PC-9 (cell line): ENCODE results near the gene PTDSS2. TPM values are rescaled to one million over a fixed set of nuclear protein-coding genes. Genes with fewer than 3 reads are reported as not detected.

Experiments used
- BruUV-seq: library from RNA; stranded (reverse); fragments of 400-500 nt; replicated peaks from 2 replicates; lab custom pipeline; 2021; lab: Mats Ljungman, UMichigan
- CTCF ChIA-PET: fragments of 300-600 bp; sonication (Branson Sonifier 250); formaldehyde crosslinking; loops from one replicate; lab custom pipeline; 2022; ENCODE audit warnings: antibody characterized with exemption; lab: Charles Lee
- POLR2A ChIA-PET: fragments of 300-600 bp; sonication (Branson Sonifier 250); formaldehyde crosslinking; loops from one replicate; lab custom pipeline; 2022; ENCODE audit warnings: antibody characterized with exemption; ENCODE audit not compliant: unreplicated experiment; lab: Charles Lee
- DNase-seq, 2 experiments: peaks; one replicate each; pipeline versions ENCODE4 v3.0.0 to v3.0.0-alpha.2; 2015 to 2022; ENCODE audit warnings: mixed read lengths in 1 of 2
- H2AFZ ChIP-seq: fragments of 200-600 bp; sonication (generic); 2 replicates; pipeline ENCODE4 v1.8.1; 2017; ENCODE audit warnings: antibody characterized with exemption
- H3F3A ChIP-seq: fragments of 200-600 bp; sonication (generic); 2 replicates; pipeline ENCODE4 v1.8.1; 2017; ENCODE audit warnings: antibody characterized with exemption, mild to moderate bottlenecking, low read depth; ENCODE audit not compliant: insufficient read depth
- H3K27ac ChIP-seq: fragments of 200-600 bp; sonication (generic); 2 replicates; pipeline ENCODE4 v1.6.1; 2016; ENCODE audit warnings: mixed run types
- H3K27me3 ChIP-seq: fragments of 200-600 bp; sonication (generic); 2 replicates; pipeline ENCODE4 v1.6.1; 2016; ENCODE audit warnings: low read depth, mixed run types; ENCODE audit not compliant: insufficient read depth
- H3K36me3 ChIP-seq: fragments of 200-600 bp; sonication (generic); 2 replicates; pipeline ENCODE4 v1.6.1; 2016; ENCODE audit warnings: low read depth, mixed run types
- H3K4me1 ChIP-seq: fragments of 200-600 bp; sonication (generic); replicated peaks from 2 replicates; pipeline ENCODE4 v1.6.1; 2016; ENCODE audit warnings: mixed run types; ENCODE audit not compliant: insufficient read depth
- H3K4me2 ChIP-seq: fragments of 200-600 bp; sonication (generic); 2 replicates; pipeline ENCODE4 v1.6.1; 2017; ENCODE audit warnings: mixed run types
- H3K4me3 ChIP-seq: fragments of 200-600 bp; sonication (generic); 2 replicates; pipeline ENCODE4 v1.6.1; 2016; ENCODE audit warnings: mixed run types
- H3K79me2 ChIP-seq: fragments of 200-600 bp; sonication (generic); 2 replicates; pipeline ENCODE4 v1.6.1; 2017; ENCODE audit warnings: low read depth, mixed run types
- H3K9me2 ChIP-seq: fragments of 200-600 bp; sonication (generic); 2 replicates; pipeline ENCODE4 v1.8.1; 2017; ENCODE audit warnings: mild to moderate bottlenecking; ENCODE audit not compliant: insufficient read depth
- H3K9me3 ChIP-seq: fragments of 200-600 bp; sonication (generic); 2 replicates; pipeline ENCODE4 v1.8.1; 2016; ENCODE audit warnings: low read depth; ENCODE audit not compliant: insufficient read depth
- H4K20me1 ChIP-seq: fragments of 200-600 bp; sonication (generic); 2 replicates; pipeline ENCODE4 v1.8.1; 2017; ENCODE audit not compliant: insufficient read depth
- EZH2 ChIP-seq: fragments of 200-600 bp; sonication (generic); IDR thresholded peaks from 2 replicates; pipeline ENCODE4 v1.8.0; 2017; ENCODE audit warnings: antibody characterized with exemption, low read depth
- intact Hi-C: fragments of 100-400 bp; cut with micrococcal nuclease; formaldehyde crosslinking; loops from one replicate; pipeline ENCODE4 v1.10.0; 2022; ENCODE audit not compliant: unreplicated experiment
- total RNA-seq: library from RNA; stranded (reverse); gene quantifications from 2 replicates; pipeline ENCODE4 v1.2.3, GENCODE V29; 2021
- TF ChIP-seq, protein P1 (sequence below): fragments of 200-600 bp; sonication (generic); conservative IDR thresholded peaks from 2 replicates; pipeline ENCODE4 v1.6.1; 2017; ENCODE audit warnings: mixed run types, antibody characterized with exemption, mild to moderate bottlenecking, moderate library complexity

PTDSS2 gene
- total RNA-seq, 1 experiment from 2014 or later = 32.5 TPM

DNA sequence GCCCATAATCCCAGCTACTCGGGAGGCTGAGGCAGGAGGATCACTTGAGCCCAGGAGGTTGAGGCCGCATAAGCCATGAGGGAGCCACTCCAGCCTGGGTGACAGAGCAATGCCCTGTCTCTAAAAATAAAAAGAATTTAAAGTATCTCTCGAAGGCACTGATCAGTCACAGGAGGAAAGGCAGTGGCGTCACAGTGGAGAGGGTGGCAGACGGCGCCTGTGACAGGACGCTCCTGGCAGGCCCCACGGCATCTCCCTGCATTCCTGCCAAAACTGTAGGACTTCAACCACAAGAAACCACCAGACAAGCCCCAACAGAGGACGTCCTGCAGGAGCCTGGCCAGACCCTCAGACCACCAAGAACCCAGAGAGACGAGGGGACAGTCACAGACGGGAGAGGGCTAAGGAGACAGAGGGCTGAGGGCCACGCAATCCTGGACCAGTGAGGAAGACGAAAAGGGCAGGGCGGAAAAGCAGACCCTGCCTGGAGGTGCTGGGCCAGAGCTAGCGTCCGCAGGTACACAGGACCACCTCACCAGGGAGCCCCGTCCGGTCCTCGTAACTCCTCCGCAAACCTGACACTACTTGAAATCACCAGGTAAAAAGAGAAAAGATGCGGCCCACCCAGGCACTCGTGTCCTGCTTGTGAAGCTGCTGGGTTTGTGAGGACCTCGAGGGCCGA lies 51.1 kb downstream of the PTDSS2 start:
- BruUV-seq = no TSS peak
- Histone ChIP-seq H3K4me1 (peaks cover 5% of the 10 kb centered on the region; the same call in 1 of the 2 replicates), H3K9me2 (no peaks in the 10 kb centered on the region), H3K4me2 (no peak overlapping the region), H2AFZ (no peak overlapping the region), H3K4me3 (no peak overlapping the region), H4K20me1 (no peaks in the 10 kb centered on the region; the same call in 1 of the 2 replicates), H3K27me3 (no peaks in the 10 kb centered on the region), H3K79me2 (peaks cover 28% of the 10 kb centered on the region), H3F3A (no peaks in the 10 kb centered on the region; the same call in 1 of the 2 replicates), H3K36me3 (no peaks in the 10 kb centered on the region), H3K9me3 (no peaks in the 10 kb centered on the region), H3K27ac (no peak overlapping the region)
- intact Hi-C loops = no loop called here
- POLR2A ChIA-PET = no interaction called here
- TF ChIP-seq, protein P1, sequence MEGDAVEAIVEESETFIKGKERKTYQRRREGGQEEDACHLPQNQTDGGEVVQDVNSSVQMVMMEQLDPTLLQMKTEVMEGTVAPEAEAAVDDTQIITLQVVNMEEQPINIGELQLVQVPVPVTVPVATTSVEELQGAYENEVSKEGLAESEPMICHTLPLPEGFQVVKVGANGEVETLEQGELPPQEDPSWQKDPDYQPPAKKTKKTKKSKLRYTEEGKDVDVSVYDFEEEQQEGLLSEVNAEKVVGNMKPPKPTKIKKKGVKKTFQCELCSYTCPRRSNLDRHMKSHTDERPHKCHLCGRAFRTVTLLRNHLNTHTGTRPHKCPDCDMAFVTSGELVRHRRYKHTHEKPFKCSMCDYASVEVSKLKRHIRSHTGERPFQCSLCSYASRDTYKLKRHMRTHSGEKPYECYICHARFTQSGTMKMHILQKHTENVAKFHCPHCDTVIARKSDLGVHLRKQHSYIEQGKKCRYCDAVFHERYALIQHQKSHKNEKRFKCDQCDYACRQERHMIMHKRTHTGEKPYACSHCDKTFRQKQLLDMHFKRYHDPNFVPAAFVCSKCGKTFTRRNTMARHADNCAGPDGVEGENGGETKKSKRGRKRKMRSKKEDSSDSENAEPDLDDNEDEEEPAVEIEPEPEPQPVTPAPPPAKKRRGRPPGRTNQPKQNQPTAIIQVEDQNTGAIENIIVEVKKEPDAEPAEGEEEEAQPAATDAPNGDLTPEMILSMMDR = no peak
- no peak for TF ChIP-seq EZH2
- CTCF ChIA-PET = no interaction called here
- no peak for DNase-seq

DNA sequence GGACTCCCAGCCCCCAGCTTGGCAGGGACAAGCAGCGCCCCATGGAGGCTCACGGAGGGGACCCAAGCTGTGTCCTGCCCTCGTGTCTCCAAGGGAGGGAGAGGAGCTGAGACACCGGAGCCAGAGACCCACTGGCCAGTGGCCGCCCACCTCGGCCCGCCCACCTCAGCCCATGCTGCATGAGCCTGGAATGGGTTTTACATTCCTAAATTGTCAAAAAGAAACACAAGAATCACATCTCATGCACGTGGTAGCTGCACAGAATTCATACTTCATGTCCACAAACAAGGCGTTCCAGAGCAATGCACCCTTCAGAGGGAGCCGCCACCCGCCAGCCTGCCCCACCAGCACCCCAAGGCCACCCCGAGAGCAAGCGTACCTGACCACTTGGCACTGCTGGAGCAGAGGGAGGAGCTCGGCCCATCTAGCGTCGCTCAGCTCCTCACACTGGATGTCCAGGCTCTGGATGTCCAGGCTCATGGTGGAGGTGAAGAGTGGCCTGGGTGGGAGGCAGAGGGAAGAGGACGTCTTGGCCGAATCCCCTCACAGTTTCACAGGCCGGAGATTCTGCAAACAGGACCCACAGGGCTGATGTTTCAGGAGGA lies 51.7 kb downstream of the PTDSS2 start:
- TF ChIP-seq, protein P1 = no peak
- TF ChIP-seq EZH2 = no peak

DNA sequence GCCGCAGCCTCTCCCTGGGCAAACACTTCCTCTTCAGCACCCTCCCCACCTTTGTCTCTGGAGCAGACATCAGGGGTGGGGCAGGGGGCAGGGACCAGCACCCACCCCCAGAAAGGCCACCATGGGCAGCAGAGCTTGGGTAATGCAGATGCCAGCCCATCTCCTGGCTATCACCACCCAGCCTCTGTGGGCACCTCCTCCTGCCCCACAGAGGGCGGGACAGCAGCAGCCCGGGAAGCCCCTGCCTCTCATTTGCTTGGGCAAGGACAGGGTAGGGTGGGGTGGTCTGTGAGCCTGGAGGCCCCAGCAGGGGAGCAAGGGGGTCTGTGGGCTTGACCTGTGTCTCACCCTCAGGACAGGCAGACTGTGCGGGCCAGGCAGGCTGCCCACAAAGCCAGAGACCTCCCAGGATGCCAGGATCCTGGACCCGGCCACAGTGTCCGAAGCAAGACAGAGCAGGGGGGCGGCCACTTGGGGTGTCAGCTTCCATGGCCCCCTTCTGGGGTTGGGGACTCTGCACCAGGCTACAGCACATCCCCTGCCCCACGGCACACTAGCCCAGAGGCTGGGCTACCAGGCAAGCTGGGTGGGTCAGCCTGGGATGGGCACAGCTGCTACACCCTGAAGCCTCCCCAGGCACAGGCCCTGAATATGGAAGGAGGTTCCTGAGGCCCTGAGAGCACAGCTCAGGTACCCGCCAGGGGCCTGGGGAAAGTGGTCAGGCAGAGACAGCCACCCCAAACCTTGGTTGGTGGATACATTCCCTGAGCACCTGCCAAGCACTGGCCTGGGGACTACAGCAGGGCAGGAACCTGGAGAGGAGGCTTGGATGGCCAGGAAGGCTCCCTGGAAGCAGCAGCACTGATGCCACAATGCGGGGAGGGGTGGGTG lies 52.5 kb downstream of the PTDSS2 start:
- Histone ChIP-seq H3K27ac (no peak overlapping the region), H3K9me3 (no peaks in the 10 kb centered on the region), H3K9me2 (no peaks in the 10 kb centered on the region), H3K79me2 (peaks cover 28% of the 10 kb centered on the region), H4K20me1 (no peaks in the 10 kb centered on the region; the same call in 1 of the 2 replicates), H3F3A (peaks cover 4% of the 10 kb centered on the region), H3K4me1 (peaks cover 5% of the 10 kb centered on the region; the same call in 1 of the 2 replicates), H2AFZ (no peak overlapping the region), H3K4me2 (no peak overlapping the region), H3K36me3 (no peaks in the 10 kb centered on the region), H3K4me3 (no peak overlapping the region), H3K27me3 (no peaks in the 10 kb centered on the region)
- BruUV-seq = no TSS peak
- ChIA-PET POLR2A (no interaction called here), CTCF (no interaction called here)
- no peak for DNase-seq
- intact Hi-C loops = no loop called here
- TF ChIP-seq, protein P1 = no peak
- TF ChIP-seq EZH2 = no peak

More for the DNA sequence above, 51.7 kb downstream of the PTDSS2 start:
- Histone ChIP-seq H2AFZ (no peak overlapping the region), H3K4me3 (no peak overlapping the region), H3K4me2 (no peak overlapping the region), H3K27me3 (no peaks in the 10 kb centered on the region), H3K9me3 (no peaks in the 10 kb centered on the region), H3K9me2 (no peaks in the 10 kb centered on the region), H3K79me2 (peaks cover 28% of the 10 kb centered on the region), H3K36me3 (no peaks in the 10 kb centered on the region), H3K27ac (no peak overlapping the region), H4K20me1 (no peaks in the 10 kb centered on the region; the same call in 1 of the 2 replicates), H3K4me1 (peaks cover 5% of the 10 kb centered on the region; the same call in 1 of the 2 replicates), H3F3A (peaks cover 4% of the 10 kb centered on the region)
- POLR2A ChIA-PET = no interaction called here
- intact Hi-C loops = no loop called here
- BruUV-seq = no TSS peak
- CTCF ChIA-PET = no interaction called here
- DNase-seq = no peak
